ENCODE data around the gene MARK1. TPM values are rescaled to one million over a fixed set of nuclear protein-coding genes. Genes with fewer than 3 reads are reported as not detected.
"Not testable (repeated sequence)": the region's sequence is repeated elsewhere in the genome, so short reads cannot be mapped to it uniquely, and the experiment has no call there.

MARK1 gene
- total RNA-seq, 1 experiment from 2014 or later, result 7.5 TPM

DNA sequence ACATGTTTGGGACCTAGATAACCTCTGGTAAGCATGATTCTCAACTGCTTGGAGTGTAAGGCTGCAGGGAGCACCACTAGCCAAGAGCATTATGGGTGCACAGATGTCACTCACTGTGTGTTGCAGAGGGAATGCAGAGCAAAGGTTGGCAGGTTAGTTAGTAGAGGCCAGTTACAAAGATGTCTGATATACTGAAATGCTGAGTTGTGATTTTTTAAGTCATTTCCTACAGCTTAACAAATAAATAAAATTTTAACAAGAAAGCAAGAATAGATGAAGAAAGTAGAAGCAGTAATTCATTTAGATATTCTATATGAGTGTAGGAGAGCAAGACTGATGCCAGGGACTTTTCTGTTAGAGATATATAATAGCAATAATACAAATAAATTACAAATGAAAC, 64.8 kb downstream of the MARK1 start:
- Mint-ChIP-seq H3K36me3 (ENCODE audit: insufficient read depth, unreplicated experiment) (no peaks in the 10 kb centered on the region), H3K4me1 (ENCODE audit: insufficient read depth, unreplicated experiment) (no peaks in the 10 kb centered on the region), H3K27ac (ENCODE audit: low read depth, unreplicated experiment) (no peak overlapping the region), H3K4me3 (ENCODE audit: unreplicated experiment) (no peak overlapping the region), H3K9me3 (ENCODE audit: unreplicated experiment) (no peaks in the 10 kb centered on the region), H3K27me3 (ENCODE audit: insufficient read depth, unreplicated experiment) (no peaks in the 10 kb centered on the region)
- DNase-seq (ENCODE audit: unreplicated experiment), result no peak
- intact Hi-C loops (cut with micrococcal nuclease), result no loop called here
- BruUV-seq (replicated peaks), result no TSS peak
- CTCF ChIA-PET, result no interaction called here
- TF ChIP-seq CTCF (IDR thresholded peaks at IDR 0.05; ENCODE audit: unreplicated experiment), result no peak
- POLR2A ChIA-PET, result interaction anchor here (1.1 kb wide), 1 partner anchor 8 kb away, joined by 4 read pairs; no protein-coding TSS in a partner anchor

GRCh38 chr1:220594356-220594755, 66.4 kb downstream of the MARK1 start:
- Mint-ChIP-seq H3K27me3 (ENCODE audit: insufficient read depth, unreplicated experiment) (no peaks in the 10 kb centered on the region), H3K4me1 (ENCODE audit: insufficient read depth, unreplicated experiment) (no peaks in the 10 kb centered on the region), H3K27ac (ENCODE audit: low read depth, unreplicated experiment) (no peak overlapping the region), H3K9me3 (ENCODE audit: unreplicated experiment) (no peaks in the 10 kb centered on the region), H3K4me3 (ENCODE audit: unreplicated experiment) (no peak overlapping the region), H3K36me3 (ENCODE audit: insufficient read depth, unreplicated experiment) (no peaks in the 10 kb centered on the region)
- intact Hi-C loops (cut with micrococcal nuclease), result no loop called here
- BruUV-seq (replicated peaks), result no TSS peak
- TF ChIP-seq CTCF (IDR thresholded peaks at IDR 0.05; ENCODE audit: unreplicated experiment), result no peak
- no peak for DNase-seq (ENCODE audit: unreplicated experiment)
- ChIA-PET POLR2A (no interaction called here), CTCF (interaction anchor here (0.9 to 1.5 kb wide), 2 partner anchors 8 to 181 kb away, joined by 3 to 7 read pairs; no protein-coding TSS in a partner anchor)

DNA sequence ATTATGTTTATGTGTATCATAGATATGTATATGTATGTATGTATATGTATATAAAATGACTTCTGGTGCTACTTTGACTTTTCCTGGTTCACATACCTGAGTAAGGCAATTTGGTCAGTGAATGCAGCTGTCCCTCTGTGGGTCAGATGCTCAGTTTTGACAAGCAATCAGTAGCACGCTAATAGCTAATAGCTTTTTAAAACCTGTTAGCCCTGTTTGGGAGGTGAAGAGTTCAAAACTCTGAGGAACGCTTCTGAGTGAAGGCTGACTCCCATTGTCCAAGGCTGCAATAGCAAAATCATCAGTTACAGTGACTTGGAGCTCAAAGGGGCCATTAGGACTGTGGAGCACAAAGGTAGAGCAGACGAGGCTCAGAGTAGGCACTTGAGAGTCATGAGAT, 67.2 kb downstream of the MARK1 start:
- Mint-ChIP-seq H3K4me3 (ENCODE audit: unreplicated experiment) (no peak overlapping the region), H3K9me3 (ENCODE audit: unreplicated experiment) (no peaks in the 10 kb centered on the region), H3K36me3 (ENCODE audit: insufficient read depth, unreplicated experiment) (no peaks in the 10 kb centered on the region), H3K27me3 (ENCODE audit: insufficient read depth, unreplicated experiment) (no peaks in the 10 kb centered on the region), H3K27ac (ENCODE audit: low read depth, unreplicated experiment) (no peak overlapping the region), H3K4me1 (ENCODE audit: insufficient read depth, unreplicated experiment) (no peaks in the 10 kb centered on the region)
- intact Hi-C loops (cut with micrococcal nuclease), result no loop called here
- no peak for DNase-seq (ENCODE audit: unreplicated experiment)
- BruUV-seq (replicated peaks), result no TSS peak
- POLR2A ChIA-PET, result no interaction called here
- CTCF ChIA-PET, result interaction anchor here (1.5 kb wide), 1 partner anchor 9 kb away, joined by 7 read pairs; no protein-coding TSS in a partner anchor
- TF ChIP-seq CTCF (IDR thresholded peaks at IDR 0.05; ENCODE audit: unreplicated experiment), result no peak

DNA sequence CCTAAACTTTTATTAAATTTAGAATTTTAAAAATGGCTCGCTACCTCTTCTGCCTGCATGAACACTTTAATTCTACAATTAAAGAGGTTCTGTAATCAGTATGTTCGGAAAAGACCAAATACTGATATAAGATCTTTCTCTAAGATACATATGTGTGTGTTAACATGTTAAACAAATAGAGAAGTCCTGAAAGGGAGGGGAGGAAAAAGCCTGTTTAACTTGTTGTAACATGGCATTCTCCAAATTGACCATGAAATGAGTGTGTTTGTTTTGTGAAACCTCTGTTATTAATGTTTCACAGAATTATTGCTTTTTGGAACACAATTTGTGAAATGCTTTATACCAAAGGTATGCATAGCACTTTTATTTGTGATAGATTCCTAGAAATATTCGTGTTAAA, 77.0 kb downstream of the MARK1 start:
- ChIA-PET CTCF (interaction anchor here (0.5 kb wide), 1 partner anchor 262 kb away, joined by 5 read pairs; no protein-coding TSS in a partner anchor), POLR2A (interaction anchor here (0.6 kb wide), 1 partner anchor 420 kb away, joined by 3 read pairs; no protein-coding TSS in a partner anchor)
- H3K4me3 Mint-ChIP-seq (ENCODE audit: unreplicated experiment), result no peak overlapping the region
- H3K36me3 Mint-ChIP-seq (ENCODE audit: insufficient read depth, unreplicated experiment), result peaks cover 8% of the 10 kb centered on the region
- TF ChIP-seq CTCF (IDR thresholded peaks at IDR 0.05; ENCODE audit: unreplicated experiment), result no peak
- no peaks in the 10 kb centered on the region for H3K4me1 Mint-ChIP-seq (ENCODE audit: insufficient read depth, unreplicated experiment)
- H3K27ac Mint-ChIP-seq (ENCODE audit: low read depth, unreplicated experiment), result no peak overlapping the region
- no peaks in the 10 kb centered on the region for H3K9me3 Mint-ChIP-seq (ENCODE audit: unreplicated experiment)
- intact Hi-C loops (cut with micrococcal nuclease), result no loop called here
- H3K27me3 Mint-ChIP-seq (ENCODE audit: insufficient read depth, unreplicated experiment), result no peaks in the 10 kb centered on the region
- BruUV-seq (replicated peaks), result no TSS peak
- DNase-seq (ENCODE audit: unreplicated experiment), result no peak

DNA sequence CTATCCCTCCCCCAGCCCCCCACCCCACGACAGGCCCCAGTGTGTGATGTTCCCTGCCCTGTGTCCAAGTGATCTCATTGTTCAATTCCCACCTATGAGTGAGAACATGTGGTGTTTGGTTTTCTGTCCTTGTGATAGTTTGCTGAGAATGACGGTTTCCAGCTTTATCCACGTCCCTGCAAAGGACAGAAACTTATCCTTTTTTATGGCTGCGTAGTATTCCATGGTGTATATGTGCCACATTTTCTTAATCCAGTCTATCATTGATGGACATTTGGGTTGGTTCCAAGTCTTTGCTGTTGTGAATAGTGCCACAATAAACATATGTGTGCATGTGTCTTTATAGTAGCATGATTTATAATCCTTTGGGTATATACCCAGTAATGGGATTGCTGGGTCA, 77.7 kb downstream of the MARK1 start:
- BruUV-seq (replicated peaks); H3K9me3 Mint-ChIP-seq (ENCODE audit: unreplicated experiment); H3K27ac Mint-ChIP-seq (ENCODE audit: low read depth, unreplicated experiment); H3K36me3 Mint-ChIP-seq (ENCODE audit: insufficient read depth, unreplicated experiment); DNase-seq (ENCODE audit: unreplicated experiment); POLR2A ChIA-PET; H3K4me1 Mint-ChIP-seq (ENCODE audit: insufficient read depth, unreplicated experiment); H3K27me3 Mint-ChIP-seq (ENCODE audit: insufficient read depth, unreplicated experiment); intact Hi-C loops (cut with micrococcal nuclease); H3K4me3 Mint-ChIP-seq (ENCODE audit: unreplicated experiment): not testable (repeated sequence)
- CTCF ChIA-PET, result interaction anchor here (0.5 kb wide), 1 partner anchor 263 kb away, joined by 5 read pairs; no protein-coding TSS in a partner anchor

GRCh38 chr1:220611100-220611499, 83.2 kb downstream of the MARK1 start:
- H3K4me3 Mint-ChIP-seq (ENCODE audit: unreplicated experiment); H3K9me3 Mint-ChIP-seq (ENCODE audit: unreplicated experiment); H3K27ac Mint-ChIP-seq (ENCODE audit: low read depth, unreplicated experiment); H3K36me3 Mint-ChIP-seq (ENCODE audit: insufficient read depth, unreplicated experiment); intact Hi-C loops (cut with micrococcal nuclease); DNase-seq (ENCODE audit: unreplicated experiment); BruUV-seq (replicated peaks); H3K27me3 Mint-ChIP-seq (ENCODE audit: insufficient read depth, unreplicated experiment); H3K4me1 Mint-ChIP-seq (ENCODE audit: insufficient read depth, unreplicated experiment): not testable (repeated sequence)
- CTCF ChIA-PET, result interaction anchor here (0.8 to 1.0 kb wide), 4 partner anchors 15 to 392 kb away, joined by 3 to 4 read pairs (median 3); no protein-coding TSS in a partner anchor
- POLR2A ChIA-PET, result interaction anchor here (0.6 kb wide), 1 partner anchor 28 kb away, joined by 3 read pairs; no protein-coding TSS in a partner anchor

Measured in MCF 10A (cell line).